Gastrocnemius medialis (tissue), 4 donors: Measurements from ENCODE around the gene HLCS. TPM values are rescaled to one million over a fixed set of nuclear protein-coding genes. Genes with fewer than 3 reads are reported as not detected.

Experiments used
- ATAC-seq, 2 donors: fragments of 150-250 bp; one replicate each; pipeline ENCODE4 v1.9.1; 2016
- DNase-seq, 2 donors: peaks; one replicate each; pipeline ENCODE4 v3.0.0-alpha.2; 2019
- H3K27ac ChIP-seq, 4 donors: fragments of 200-600 bp; sonication (generic); 1 replicate in 1 of 4; 2 replicates in 3 of 4; pipeline ENCODE4 v1.5.1; 2016 to 2018; ENCODE audit warnings: mild to moderate bottlenecking in 2 of 4, moderate library complexity in 1 of 4
- H3K27me3 ChIP-seq, 3 donors: fragments of 200-600 bp; sonication (generic) in 2 of 3; 1 replicate in 1 of 3; 2 replicates in 2 of 3; pipeline versions ENCODE4 v1.5.1 to v1.6.0; 2016 to 2019; ENCODE audit warnings: mild to moderate bottlenecking in 1 of 3, moderate library complexity in 1 of 3
- H3K36me3 ChIP-seq, 2 donors: fragments of 200-600 bp; sonication (generic) in 1 of 2; one replicate each; pipeline ENCODE4 v1.5.1; 2017 to 2018
- H3K4me1 ChIP-seq, 2 donors: fragments of 200-600 bp; sonication (generic) in 1 of 2; one replicate each; pipeline ENCODE4 v1.5.1; 2016 to 2017; ENCODE audit warnings: mild to moderate bottlenecking in 2 of 2
- H3K4me3 ChIP-seq, 4 donors: fragments of 200-600 bp; sonication (generic) in 3 of 4; 1 replicate in 1 of 4; 2 replicates in 3 of 4; pipeline ENCODE4 v1.5.1; 2016 to 2019; ENCODE audit warnings: mild to moderate bottlenecking in 2 of 4
- H3K9me3 ChIP-seq, 3 donors: fragments of 200-600 bp; sonication (generic) in 2 of 3; 1 replicate in 1 of 3; 2 replicates in 2 of 3; pipeline ENCODE4 v1.5.1; 2016 to 2019
- POLR2A ChIP-seq, 2 donors: fragments of 450-650 bp; IDR thresholded peaks; one replicate each; pipeline ENCODE4 v1.6.1; 2017; ENCODE audit warnings: antibody characterized with exemption in 2 of 2, mild to moderate bottlenecking in 2 of 2, moderate library complexity in 2 of 2
- in situ Hi-C, 4 donors: fragments of 200-750 bp; cut with MboI; loops; one replicate each; pipeline versions ENCODE4 v1.15.0 to v1.8.0; 2017; ENCODE audit warnings: low sequenced_read_pairs in 4 of 4
- intact Hi-C: fragments of 100-400 bp; cut with DNase I; formaldehyde crosslinking; loops from one replicate; pipeline ENCODE4 v1.15.1; 2023; ENCODE audit warnings: low total_unique reads
- total RNA-seq, 4 donors: library from RNA; depleted of rRNA; stranded (reverse); fragments of >200 nt; gene quantifications; one replicate each; pipeline versions ENCODE4 v1.1.0 to v1.2.3, GENCODE V29; 2016
- TF ChIP-seq, protein P1 (sequence below), 5 experiments: fragments of 450-650 bp in 3 of 5; fragments of 200-600 bp in 2 of 5; sonication (generic) in 2 of 5; IDR thresholded peaks in 4 of 5; conservative IDR thresholded peaks in 1 of 5; 1 replicate in 4 of 5; 2 replicates in 1 of 5; pipeline ENCODE4 v1.5.1; 2016 to 2019; ENCODE audit warnings: antibody characterized with exemption in 5 of 5, mild to moderate bottlenecking in 3 of 5, moderate library complexity in 3 of 5

HLCS gene
- total RNA-seq, 4 donors from 2014 or later: 10.6 to 18.4 (median 15.4) TPM

- in situ Hi-C loops: no loop called here
- intact Hi-C loops: no loop called here
- no peak for DNase-seq
- ATAC-seq: no peak
- no peak overlapping the region for H3K27ac ChIP-seq
- H3K36me3 ChIP-seq: no peaks in the 10 kb centered on the region
- no peaks in the 10 kb centered on the region for H3K4me1 ChIP-seq
- no peak for TF ChIP-seq POLR2A (IDR thresholded peaks at IDR 0.05)
- TF ChIP-seq, protein P1, sequence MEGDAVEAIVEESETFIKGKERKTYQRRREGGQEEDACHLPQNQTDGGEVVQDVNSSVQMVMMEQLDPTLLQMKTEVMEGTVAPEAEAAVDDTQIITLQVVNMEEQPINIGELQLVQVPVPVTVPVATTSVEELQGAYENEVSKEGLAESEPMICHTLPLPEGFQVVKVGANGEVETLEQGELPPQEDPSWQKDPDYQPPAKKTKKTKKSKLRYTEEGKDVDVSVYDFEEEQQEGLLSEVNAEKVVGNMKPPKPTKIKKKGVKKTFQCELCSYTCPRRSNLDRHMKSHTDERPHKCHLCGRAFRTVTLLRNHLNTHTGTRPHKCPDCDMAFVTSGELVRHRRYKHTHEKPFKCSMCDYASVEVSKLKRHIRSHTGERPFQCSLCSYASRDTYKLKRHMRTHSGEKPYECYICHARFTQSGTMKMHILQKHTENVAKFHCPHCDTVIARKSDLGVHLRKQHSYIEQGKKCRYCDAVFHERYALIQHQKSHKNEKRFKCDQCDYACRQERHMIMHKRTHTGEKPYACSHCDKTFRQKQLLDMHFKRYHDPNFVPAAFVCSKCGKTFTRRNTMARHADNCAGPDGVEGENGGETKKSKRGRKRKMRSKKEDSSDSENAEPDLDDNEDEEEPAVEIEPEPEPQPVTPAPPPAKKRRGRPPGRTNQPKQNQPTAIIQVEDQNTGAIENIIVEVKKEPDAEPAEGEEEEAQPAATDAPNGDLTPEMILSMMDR (IDR thresholded peaks at IDR 0.05 in 4 of 5, conservative IDR thresholded peaks at IDR 0.05 in 1 of 5): no peak
- no peaks in the 10 kb centered on the region for H3K9me3 ChIP-seq
- no peak overlapping the region for H3K4me3 ChIP-seq
- no peaks in the 10 kb centered on the region for H3K27me3 ChIP-seq
Observed at GRCh38 chr21:36784947-36785346, 181.5 kb downstream of the HLCS start.

DNA sequence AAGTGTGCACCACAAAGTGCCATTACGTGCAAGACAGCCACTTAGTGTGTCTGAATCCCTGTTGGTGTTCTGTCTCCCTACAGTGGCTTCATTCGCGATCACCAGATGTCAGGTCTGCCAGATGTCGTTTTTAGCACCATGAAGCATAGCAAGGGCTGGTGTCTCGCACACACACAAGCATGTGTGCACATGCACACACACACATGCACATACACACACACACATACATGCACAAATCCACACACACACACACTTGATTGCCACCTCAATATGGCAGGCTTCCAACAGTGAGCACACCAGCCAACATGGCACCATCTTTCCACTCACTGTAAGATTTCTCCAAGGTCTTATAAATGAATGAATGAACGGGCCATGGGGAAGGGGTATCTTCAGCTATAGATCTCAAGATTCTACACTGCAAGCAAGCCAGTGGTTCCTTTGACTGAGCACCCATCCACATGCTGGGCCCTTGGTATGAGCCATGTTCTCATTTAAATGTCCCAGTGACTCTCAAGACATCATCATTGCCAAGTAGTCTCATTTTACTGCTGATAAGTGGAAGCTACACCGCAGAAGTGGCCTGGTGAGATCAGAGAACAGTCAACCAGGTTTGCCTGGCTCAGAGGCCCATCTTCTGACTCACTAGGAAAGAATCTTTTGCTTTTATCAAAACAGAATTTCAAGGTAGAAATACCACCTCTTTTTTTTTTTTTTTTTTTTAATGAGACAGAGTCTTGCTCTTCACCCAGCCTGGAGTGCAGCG, 182.7 kb downstream of the HLCS start:
- intact Hi-C loops: no loop called here
- no peaks in the 10 kb centered on the region for H3K4me1 ChIP-seq
- no peaks in the 10 kb centered on the region for H3K9me3 ChIP-seq
- no peak for TF ChIP-seq POLR2A (IDR thresholded peaks at IDR 0.05)
- TF ChIP-seq, protein P1 (IDR thresholded peaks at IDR 0.05 in 4 of 5, conservative IDR thresholded peaks at IDR 0.05 in 1 of 5): no peak
- no peak overlapping the region for H3K27ac ChIP-seq
- in situ Hi-C loops: no loop called here
- H3K27me3 ChIP-seq: no peaks in the 10 kb centered on the region
- no peaks in the 10 kb centered on the region for H3K36me3 ChIP-seq
- DNase-seq: no peak
- no peak overlapping the region for H3K4me3 ChIP-seq
- ATAC-seq: no peak

DNA sequence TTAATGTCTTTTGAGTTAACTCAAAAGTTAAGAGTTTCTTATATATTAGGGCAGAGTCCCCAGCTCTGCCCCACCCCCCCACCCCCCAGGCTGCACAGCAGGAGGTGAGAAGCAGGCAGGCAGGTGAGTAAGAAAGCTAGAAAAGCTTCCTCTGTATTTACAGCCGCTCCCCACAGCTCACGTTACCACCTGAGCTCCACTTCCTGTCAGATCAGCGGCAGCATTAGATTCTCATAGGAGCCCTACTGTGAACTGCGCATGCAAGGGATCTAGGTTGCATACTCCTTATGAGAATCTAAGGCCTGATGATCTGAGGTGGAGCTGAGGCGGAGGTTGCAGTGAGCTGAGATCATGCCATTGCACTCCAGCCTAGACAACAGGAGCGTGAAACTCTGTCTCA, 185.6 kb downstream of the HLCS start:
- in situ Hi-C loops (no loop called here), intact Hi-C loops (no loop called here)
- TF ChIP-seq, protein P1 (IDR thresholded peaks at IDR 0.05 in 4 of 5, conservative IDR thresholded peaks at IDR 0.05 in 1 of 5): no peak
- TF ChIP-seq POLR2A (IDR thresholded peaks at IDR 0.05): no peak
- no peak for ATAC-seq
- no peaks in the 10 kb centered on the region for H3K36me3 ChIP-seq
- H3K4me3 ChIP-seq: no peak overlapping the region
- H3K27me3 ChIP-seq: no peaks in the 10 kb centered on the region
- no peak overlapping the region for H3K27ac ChIP-seq
- H3K9me3 ChIP-seq: no peaks in the 10 kb centered on the region
- no peaks in the 10 kb centered on the region for H3K4me1 ChIP-seq
- no peak for DNase-seq

- in situ Hi-C loops (no loop called here), intact Hi-C loops (loop anchor here (5.0 kb wide), 1 partner anchor 60 kb away; no protein-coding TSS in a partner anchor)
- Histone ChIP-seq H3K27me3 (no peaks in the 10 kb centered on the region), H3K4me1 (peaks cover 4 to 7% of the 10 kb centered on the region in 2 donors), H3K4me3 (no peak overlapping the region), H3K9me3 (no peaks in the 10 kb centered on the region), H3K27ac (no peak overlapping the region), H3K36me3 (no peaks in the 10 kb centered on the region)
- TF ChIP-seq, protein P1 (IDR thresholded peaks at IDR 0.05 in 4 of 5, conservative IDR thresholded peaks at IDR 0.05 in 1 of 5): no peak
- ATAC-seq (no peak), DNase-seq (no peak)
Observed at GRCh38 chr21:36776981-36777617, 189.4 kb downstream of the HLCS start.
